ENCODE measurements around the gene SPRY2.

The SPRY2 gene

DNA sequence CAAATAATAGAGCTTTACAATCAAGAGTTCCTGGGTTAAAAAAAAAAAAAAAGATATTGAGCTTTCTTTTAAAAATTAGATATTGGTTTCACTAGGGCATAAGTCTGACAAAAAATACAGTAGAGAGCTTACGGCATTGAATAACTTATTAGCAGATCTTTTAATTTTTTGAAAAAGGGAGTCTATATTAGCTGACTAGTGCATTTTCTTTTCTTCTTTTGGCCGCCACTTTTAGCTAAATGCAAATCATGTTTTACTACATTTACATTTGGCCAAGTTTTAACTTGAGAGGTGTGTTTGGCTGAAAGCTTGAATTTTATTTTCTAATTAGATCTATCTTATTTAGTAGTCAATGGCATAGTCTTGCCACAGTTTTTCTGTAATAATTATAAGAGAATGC, 43.4 kb downstream of the SPRY2 start:
- Histone ChIP-seq H3K4me3 (ENCODE audit: low read depth, low read length) (no peak overlapping the region), H3K27ac (no peak overlapping the region), H3K36me3 (no peaks in the 10 kb centered on the region), H3K27me3 (ENCODE audit: insufficient read depth, low read depth, severe bottlenecking) (no peaks in the 10 kb centered on the region), H3K9me3 (ENCODE audit: severe bottlenecking) (no peaks in the 10 kb centered on the region)
- TF ChIP-seq CTCF (IDR thresholded peaks at IDR 0.05; ENCODE audit: low read depth, low read length) = no peak
- DNase-seq = no peak

GRCh38 chr13:80297094-80297493, 43.8 kb downstream of the SPRY2 start:
- no peak for DNase-seq
- H3K27me3 ChIP-seq (ENCODE audit: insufficient read depth, low read depth, severe bottlenecking) = no peaks in the 10 kb centered on the region
- no peak overlapping the region for H3K4me3 ChIP-seq (ENCODE audit: low read depth, low read length)
- no peaks in the 10 kb centered on the region for H3K9me3 ChIP-seq (ENCODE audit: severe bottlenecking)
- no peak overlapping the region for H3K27ac ChIP-seq
- no peaks in the 10 kb centered on the region for H3K36me3 ChIP-seq
- TF ChIP-seq CTCF (IDR thresholded peaks at IDR 0.05; ENCODE audit: low read depth, low read length) = no peak

- Histone ChIP-seq H3K27me3 (ENCODE audit: insufficient read depth, low read depth, severe bottlenecking) (no peaks in the 10 kb centered on the region), H3K27ac (no peak overlapping the region)
- no peak for TF ChIP-seq CTCF (IDR thresholded peaks at IDR 0.05; ENCODE audit: low read depth, low read length)
Observed at GRCh38 chr13:80296638-80297037, 44.3 kb downstream of the SPRY2 start.

GRCh38 chr13:80290591-80290990, 50.3 kb downstream of the SPRY2 start:
- no peak for TF ChIP-seq CTCF (IDR thresholded peaks at IDR 0.05; ENCODE audit: low read depth, low read length)
- no peaks in the 10 kb centered on the region for H3K9me3 ChIP-seq (ENCODE audit: severe bottlenecking)
- DNase-seq = no peak
- no peaks in the 10 kb centered on the region for H3K36me3 ChIP-seq
- no peak overlapping the region for H3K27ac ChIP-seq
- no peak overlapping the region for H3K4me3 ChIP-seq (ENCODE audit: low read depth, low read length)
- no peaks in the 10 kb centered on the region for H3K27me3 ChIP-seq (ENCODE audit: insufficient read depth, low read depth, severe bottlenecking)

More at GRCh38 chr13:80296638-80297037, 44.3 kb downstream of the SPRY2 start:
- Histone ChIP-seq H3K4me3 (ENCODE audit: low read depth, low read length) (no peak overlapping the region), H3K9me3 (ENCODE audit: severe bottlenecking) (no peaks in the 10 kb centered on the region), H3K36me3 (no peaks in the 10 kb centered on the region)
- no peak for DNase-seq

Data from WERI-Rb-1 (cell line).